T-helper 17 cell (primary cell): Measurements from ENCODE around the gene CA12. TPM values are rescaled to one million over a fixed set of nuclear protein-coding genes. Genes with fewer than 3 reads are reported as not detected.
A peak's percentile ranks its signal among the peaks of the same experiment; 100 is the strongest.

Experiments used
- ATAC-seq: fragments of 150-1000 bp; cut with Tn5 transposase; 2 replicates; pipeline ENCODE4 v1.10.0; 2021; ENCODE audit warnings: mild to moderate bottlenecking, moderate library complexity
- DNase-seq, 3 donors: peaks; one replicate each; pipeline versions ENCODE4 v3.0.0 to v3.0.0-alpha.2; 2020 to 2021
- H3K9me3 ChIP-seq: one replicate; pipeline ENCODE4 v1.7.0; 2013; ENCODE audit warnings: low read length, mild to moderate bottlenecking; ENCODE audit not compliant: control insufficient read depth, poor library complexity, severe bottlenecking
- H3K27ac Mint-ChIP-seq: one replicate; pipeline ENCODE4 v1.8.0; 2022; ENCODE audit warnings: mild to moderate bottlenecking, moderate library complexity, mixed read lengths
- H3K27me3 Mint-ChIP-seq: one replicate; pipeline ENCODE4 v1.8.0; 2022; ENCODE audit warnings: mixed read lengths
- H3K36me3 Mint-ChIP-seq: one replicate; pipeline ENCODE4 v1.8.0; 2022; ENCODE audit warnings: low read depth, mixed read lengths
- H3K4me1 Mint-ChIP-seq: one replicate; pipeline ENCODE4 v1.8.0; 2022; ENCODE audit warnings: mild to moderate bottlenecking, mixed read lengths
- H3K4me3 Mint-ChIP-seq: one replicate; pipeline ENCODE4 v1.8.0; 2022; ENCODE audit warnings: mild to moderate bottlenecking, moderate library complexity, mixed read lengths
- total RNA-seq, 4 donors: library from RNA in 2 of 4; stranded (reverse) in 2 of 4; gene quantifications; one replicate each; pipeline ENCODE4 v1.2.3 and lab custom pipeline; 2022 to 2026

The CA12 gene
- total RNA-seq, 2 donors from 2014 or later: not detected

DNA sequence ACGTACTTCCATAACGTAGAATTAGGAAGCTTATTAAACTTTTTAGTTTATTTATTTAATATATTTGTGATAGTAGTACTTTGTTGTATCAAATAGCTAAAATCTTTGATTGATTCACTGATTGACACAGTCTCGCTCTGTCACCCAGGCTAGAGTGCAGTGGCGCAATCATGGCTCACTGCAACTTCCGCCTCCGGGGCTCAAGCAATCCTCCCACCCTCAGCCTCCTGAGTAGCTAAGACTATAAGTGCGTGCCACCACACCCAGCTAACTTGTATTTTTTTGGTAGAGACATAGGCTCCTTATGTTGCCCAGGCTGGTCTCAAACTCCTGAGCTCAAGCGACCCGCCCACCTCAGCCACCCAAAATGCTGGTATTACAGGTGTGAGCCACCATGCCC is 98.5 kb downstream of the CA12 start:
- ATAC-seq (no peak), DNase-seq (no peak)
- H3K4me3 Mint-ChIP-seq: no peak overlapping the region
- H3K27ac Mint-ChIP-seq: no peak overlapping the region
- H3K4me1 Mint-ChIP-seq: peaks cover 9% of the 10 kb centered on the region
- H3K36me3 Mint-ChIP-seq: peaks cover 3% of the 10 kb centered on the region
- no peaks in the 10 kb centered on the region for H3K9me3 ChIP-seq
- H3K27me3 Mint-ChIP-seq: no peaks in the 10 kb centered on the region

DNA sequence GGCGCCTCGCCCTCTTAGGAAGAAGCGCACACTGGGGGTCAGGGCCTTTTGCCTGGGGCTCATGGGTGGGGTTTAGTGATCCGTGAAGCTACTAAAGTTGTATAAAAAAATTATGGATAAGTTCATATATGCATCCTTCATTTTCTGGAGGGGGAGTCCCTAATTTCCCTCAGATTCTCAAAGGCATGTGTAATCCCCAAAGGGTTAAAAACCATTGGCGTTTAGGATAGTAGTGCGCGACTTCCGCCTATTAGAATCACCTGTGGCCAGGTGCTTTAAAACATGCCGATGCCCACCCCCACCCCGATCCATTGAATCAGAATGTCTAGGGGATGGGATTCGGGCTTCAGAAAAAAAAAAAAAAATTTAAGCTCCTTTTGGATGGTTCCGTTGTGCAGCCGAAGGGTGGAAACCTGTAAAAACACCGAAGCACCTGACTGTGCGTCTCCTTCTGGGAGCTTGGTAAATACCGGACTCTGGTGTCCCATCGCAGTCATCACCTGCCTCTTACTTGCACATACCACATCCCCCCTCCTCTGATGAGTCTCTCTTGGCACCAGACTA is 103.7 kb downstream of the CA12 start:
- Mint-ChIP-seq H3K36me3 (no peaks in the 10 kb centered on the region), H3K4me3 (peak overlapping the region; percentile 89), H3K27ac (peak overlapping the region; percentile 19), H3K4me1 (peaks cover 25% of the 10 kb centered on the region), H3K27me3 (no peaks in the 10 kb centered on the region)
- ATAC-seq (no peak), DNase-seq (no peak)
- H3K9me3 ChIP-seq: no peaks in the 10 kb centered on the region

DNA sequence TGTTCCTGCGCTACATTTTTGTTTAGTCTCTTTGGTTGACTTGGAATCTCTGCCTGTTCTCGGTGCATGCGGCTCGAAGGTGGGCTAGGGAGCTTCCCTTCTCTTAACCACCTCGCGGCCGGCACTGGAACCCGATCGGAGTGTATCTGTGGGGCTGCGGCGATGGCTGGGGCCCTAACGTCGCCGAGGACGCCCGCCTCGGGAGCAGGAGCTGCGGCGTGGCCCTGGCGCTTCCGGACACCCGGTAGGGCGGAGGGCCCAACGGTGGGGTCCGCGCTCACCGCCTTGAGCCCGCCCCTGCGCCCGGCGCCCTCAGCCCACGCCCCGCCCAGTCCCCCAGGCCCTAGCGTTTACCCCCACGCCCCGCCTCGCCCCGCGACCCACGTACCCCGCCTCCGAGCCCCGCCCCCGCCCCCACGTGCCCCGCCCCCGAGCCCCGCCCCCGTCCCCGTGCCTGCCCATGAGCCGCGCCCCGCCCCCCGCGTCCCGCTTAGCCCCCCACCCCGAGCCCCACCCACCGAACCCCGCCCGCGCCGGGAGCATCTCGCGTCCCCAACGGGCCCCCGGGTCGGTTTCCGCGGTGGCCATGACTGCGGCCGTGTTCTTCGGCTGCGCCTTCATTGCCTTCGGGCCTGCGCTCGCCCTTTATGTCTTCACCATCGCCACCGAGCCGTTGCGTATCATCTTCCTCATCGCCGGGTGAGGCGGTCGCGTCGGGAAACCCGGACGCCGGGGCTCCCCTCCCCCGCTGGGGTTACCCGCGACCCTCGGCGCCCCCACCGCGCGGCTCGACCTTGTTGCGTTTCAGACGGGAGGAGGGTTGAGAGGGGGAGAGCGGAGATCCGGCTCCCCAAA is 104.4 kb downstream of the CA12 start, which contains the start of gene APH1B:
Gene APH1B, plus strand, starts transcription at position 568 of the 855 bp plus-strand sequence. Its CDS starts 19 bp downstream, at position 587.
- peak; percentile 88 for ATAC-seq

DNA sequence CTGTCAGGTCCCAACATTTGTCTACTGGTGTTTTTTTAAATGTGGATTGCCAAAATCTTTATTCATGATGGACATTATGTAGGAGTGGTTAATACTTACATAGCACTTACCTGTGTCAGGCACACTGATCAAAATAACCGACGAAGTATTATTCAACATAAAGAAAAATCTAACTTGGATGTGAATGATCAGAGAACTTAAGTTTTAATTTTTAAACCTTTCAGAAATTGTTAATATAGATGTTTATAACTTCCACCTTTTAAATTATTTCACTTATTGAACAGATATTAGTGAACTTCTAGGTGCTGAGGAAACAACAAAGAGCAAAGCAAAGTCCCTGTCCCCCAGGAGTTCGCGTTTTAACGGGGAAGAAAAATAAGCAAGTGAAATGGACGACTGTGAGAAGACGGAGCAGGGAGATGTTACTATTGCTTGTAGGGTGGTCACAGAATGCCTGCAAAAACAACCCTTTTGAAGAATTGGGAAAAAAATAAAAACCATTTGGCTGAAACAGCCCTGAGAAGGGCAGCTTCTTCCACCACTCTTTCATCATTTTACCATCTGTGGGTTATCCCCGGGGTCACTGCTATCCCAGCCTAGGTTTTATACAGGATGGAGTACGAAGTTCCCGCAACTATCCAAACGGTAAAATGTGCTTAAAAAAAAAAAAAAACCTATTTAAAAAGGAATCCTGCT is 105.2 kb downstream of the CA12 start:
- Mint-ChIP-seq H3K4me3 (peak overlapping the region; percentile 83), H3K27ac (peak overlapping the region; percentile 72), H3K36me3 (no peaks in the 10 kb centered on the region), H3K4me1 (peaks cover 25% of the 10 kb centered on the region), H3K27me3 (no peaks in the 10 kb centered on the region)
- ATAC-seq: no peak
- H3K9me3 ChIP-seq: no peaks in the 10 kb centered on the region
- no peak for DNase-seq

More for the DNA sequence above, 104.4 kb downstream of the CA12 start, which contains the start of gene APH1B:
- H3K27ac Mint-ChIP-seq: peak within 1 kb of the TSS; percentile 72
- peak within 1 kb of the TSS; percentile 89 for H3K4me3 Mint-ChIP-seq
- no peaks in the 10 kb centered on the region for H3K9me3 ChIP-seq
- peak; percentile 56 to 86 (median 85) for DNase-seq
- H3K36me3 Mint-ChIP-seq: no peaks in the 10 kb centered on the region
- H3K27me3 Mint-ChIP-seq: no peaks in the 10 kb centered on the region
- peaks cover 25% of the 10 kb centered on the region for H3K4me1 Mint-ChIP-seq

DNA sequence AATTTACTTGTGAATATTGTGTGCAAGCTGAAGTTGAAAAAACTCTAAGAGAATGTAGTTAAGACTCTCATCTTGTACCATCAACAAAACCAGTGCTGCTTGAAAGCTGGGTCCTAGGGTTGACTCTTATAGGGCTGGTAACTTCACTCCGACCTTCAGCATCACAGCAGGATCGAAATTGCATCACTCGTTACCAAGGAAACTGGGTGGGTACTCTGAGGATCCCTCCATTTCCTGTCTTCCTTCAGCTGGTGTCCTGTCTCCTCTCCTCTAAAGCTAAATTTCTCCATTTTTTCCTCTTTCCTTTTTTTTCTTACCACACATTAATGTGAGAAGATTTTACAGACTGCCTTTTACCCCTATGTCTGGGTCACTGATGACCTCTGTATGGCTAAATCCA is 107.2 kb downstream of the CA12 start:
- Mint-ChIP-seq H3K4me1 (peaks cover 30% of the 10 kb centered on the region), H3K4me3 (no peak overlapping the region), H3K27ac (peak overlapping the region; percentile 84), H3K36me3 (no peaks in the 10 kb centered on the region), H3K27me3 (no peaks in the 10 kb centered on the region)
- ATAC-seq: no peak
- no peaks in the 10 kb centered on the region for H3K9me3 ChIP-seq
- no peak for DNase-seq

Other genes with a start within 250 kb of the CA12 start
- gene RPS27L, start 224.4 kb downstream of the CA12 start, total RNA-seq: 10 to 100 TPM; 49.8 to 64.2 TPM
- 100 to 1,000 TPM in 1 of 2 donors, 10 to 100 TPM in 1; 78.1 to 108 TPM for gene RAB8B, start 192.2 kb downstream of the CA12 start, total RNA-seq
- gene APH1B, start 104.2 kb downstream of the CA12 start, total RNA-seq: 10 to 100 TPM; 11.8 to 17.6 TPM
- gene USP3, start 122.7 kb upstream of the CA12 start, total RNA-seq: 100 to 1,000 TPM; 219 to 288 TPM
- 1 to 10 TPM in 1 of 2 donors, under 1 TPM in 1; 0.81 to 1.1 TPM for gene FBXL22, start 215.5 kb upstream of the CA12 start, total RNA-seq